ENCODE measurements around the gene MGAT4A. TPM values are rescaled to one million over a fixed set of nuclear protein-coding genes. Genes with fewer than 3 reads are reported as not detected.

Gene MGAT4A
- total and polyA plus RNA-seq, 2 of the 8 experiments (the other 6 are each of a cell fraction or from before 2014, with no cell fraction given): 1.4 to 7.7 TPM

DNA sequence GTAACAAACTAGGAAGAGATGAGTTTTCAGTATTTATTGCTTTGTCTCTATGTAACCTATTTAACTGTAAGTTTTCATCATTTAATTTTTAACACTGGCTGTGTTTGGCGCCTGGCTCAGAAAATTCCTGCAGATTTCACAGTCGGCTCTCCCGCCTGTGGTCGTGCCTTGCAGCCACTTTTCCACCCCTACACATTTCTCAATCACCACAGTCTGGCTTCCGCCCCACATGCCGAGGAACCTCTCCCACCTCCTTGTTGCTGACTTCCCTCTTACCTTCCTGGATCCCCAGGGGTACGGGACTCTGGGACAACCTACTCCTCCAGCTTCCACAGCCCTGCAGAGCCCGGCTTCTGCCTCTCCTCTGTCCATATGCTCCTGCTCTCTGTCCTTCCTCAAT is 41.6 kb upstream of the MGAT4A start:
- no peak overlapping the region for H2AK5ac ChIP-seq (ENCODE audit: low read depth, low read length)
- no peak overlapping the region for H3K4ac ChIP-seq (replicated peaks; ENCODE audit: insufficient read length, low read depth, low read length)
- 0 out of 2 replicates have a peak overlapping the region, but pooled peaks have one; percentile 31 for H2BK15ac ChIP-seq (ENCODE audit: low read length)
- H3K23me2 ChIP-seq (ENCODE audit: low read depth, low read length): no peaks in the 10 kb centered on the region
- no peak for TF ChIP-seq ZNF274 (IDR thresholded peaks at IDR 0.05; ENCODE audit: borderline replicate concordance, extremely low read depth, low read length)
- no peak for TF ChIP-seq JUND (IDR thresholded peaks at IDR 0.05; ENCODE audit: low read length)
- no peak for TF ChIP-seq MAX (IDR thresholded peaks at IDR 0.05)
- TF ChIP-seq TCF12 (IDR thresholded peaks at IDR 0.05; ENCODE audit: low read depth, low read length): no peak
- TF ChIP-seq, protein P1, sequence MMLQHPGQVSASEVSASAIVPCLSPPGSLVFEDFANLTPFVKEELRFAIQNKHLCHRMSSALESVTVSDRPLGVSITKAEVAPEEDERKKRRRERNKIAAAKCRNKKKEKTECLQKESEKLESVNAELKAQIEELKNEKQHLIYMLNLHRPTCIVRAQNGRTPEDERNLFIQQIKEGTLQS (IDR thresholded peaks at IDR 0.05; ENCODE audit: insufficient read depth, low read depth, low read length): no peak
- TF ChIP-seq PHF8 (conservative IDR thresholded peaks at IDR 0.05; ENCODE audit: low read depth, low read length): no peak
- no peak for TF ChIP-seq NRF1 (IDR thresholded peaks at IDR 0.05; ENCODE audit: low read depth, low read length)
- no peak for TF ChIP-seq RFX5 (IDR thresholded peaks at IDR 0.05; ENCODE audit: borderline replicate concordance, low read depth, low read length)
- TF ChIP-seq RNF2 (IDR thresholded peaks at IDR 0.05; ENCODE audit: borderline replicate concordance, low read depth, low read length, missing control alignments, poor library complexity, severe bottlenecking): no peak
- no peak for TF ChIP-seq CBX8 (IDR thresholded peaks at IDR 0.05; ENCODE audit: borderline replicate concordance, low read depth, low read length)
- TF ChIP-seq KDM4A (IDR thresholded peaks at IDR 0.05; ENCODE audit: low read depth, low read length, severe bottlenecking): no peak
- no peak for TF ChIP-seq TEAD4 (IDR thresholded peaks at IDR 0.05; ENCODE audit: low read depth, low read length)
- TF ChIP-seq FOSL1 (IDR thresholded peaks at IDR 0.05; ENCODE audit: insufficient read depth, low read depth, low read length): no peak
- H3K9ac ChIP-seq (replicated peaks in 1 of 4; ENCODE audit: extremely low read depth in 1 of 4, low read depth in 3 of 4, low read length in 3 of 4): no peak overlapping the region
- H2BK120ac ChIP-seq (replicated peaks; ENCODE audit: low read depth, low read length): no peak overlapping the region
- H3K79me2 ChIP-seq (ENCODE audit: control insufficient read depth in 1 of 2, insufficient read depth in 2 of 2, low read length in 2 of 2): no peaks in the 10 kb centered on the region
- H3K18ac ChIP-seq (ENCODE audit: extremely low read depth, low read length): no peak overlapping the region
- H3K79me1 ChIP-seq (ENCODE audit: low read depth, low read length): no peaks in the 10 kb centered on the region
- H3K23ac ChIP-seq (ENCODE audit: insufficient read length): no peak overlapping the region
- no peak overlapping the region for H2BK5ac ChIP-seq (ENCODE audit: low read depth, low read length)
- POLR2A ChIA-PET (ENCODE audit: partially characterized antibody): interaction anchor here (1.9 kb wide), 1 partner anchor 15 kb away, joined by 4 read pairs; no protein-coding TSS in a partner anchor
- no peak overlapping the region for H3K27ac ChIP-seq (ENCODE audit: low read depth, low read length)
- no peaks in the 10 kb centered on the region for H4K20me1 ChIP-seq (replicated peaks in 1 of 2; ENCODE audit: control insufficient read depth in 1 of 2, insufficient read depth in 2 of 2, low read length in 2 of 2)
- no peak overlapping the region for H3K14ac ChIP-seq (ENCODE audit: insufficient read length)
- no peaks in the 10 kb centered on the region for H3K36me3 ChIP-seq (ENCODE audit: control insufficient read depth in 2 of 4, insufficient read depth in 4 of 4, low read length in 3 of 4)
- no peak overlapping the region for H4K5ac ChIP-seq (ENCODE audit: insufficient read length, low read depth, low read length)
- no peaks in the 10 kb centered on the region for H3K27me3 ChIP-seq (replicated peaks in 1 of 4; ENCODE audit: control insufficient read depth in 3 of 4, extremely low read depth in 1 of 4, insufficient read depth in 3 of 4, low read length in 3 of 4)
- 90% methylated on average over 8 of the region's 8 CpGs; no CpG with 5 or more reads in 1 of the 2 experiments for WGBS, 2 experiments (ENCODE audit: extremely low coverage in 1 of 2, insufficient coverage in 1 of 2, insufficient read length in 1 of 2, insufficient replicate concordance in 2 of 2, low coverage in 1 of 2, low lambda C conversion rate in 2 of 2, missing lambda C conversion rate in 1 of 2)
- H3K4me2 ChIP-seq (ENCODE audit: insufficient read depth in 1 of 2, low read depth in 2 of 2, low read length in 2 of 2): no peak overlapping the region
- FAIRE-seq (no peak), DNase-seq (ENCODE audit: low read depth in 1 of 2, low spot score in 2 of 2) (no peak)
- H3K4me3 ChIP-seq (ENCODE audit: extremely low read depth in 1 of 4, insufficient read depth in 2 of 4, low read depth in 3 of 4, low read length in 4 of 4): no peak overlapping the region
- peak overlapping the region; percentile 20 for H4K8ac ChIP-seq (ENCODE audit: extremely low read depth, insufficient read depth, low read length)
- H3K9me3 ChIP-seq (ENCODE audit: insufficient read depth in 2 of 2, low read depth in 1 of 2, low read length in 1 of 2): 0 out of 4 replicates have a peak, but pooled peaks cover 0 to 1% of the 10 kb centered on the region in 2 experiments
- H3K56ac ChIP-seq (replicated peaks; ENCODE audit: insufficient read length, low read depth, low read length): no peak overlapping the region
- H2BK12ac ChIP-seq (ENCODE audit: low read depth, low read length): no peak overlapping the region
- H4K91ac ChIP-seq (replicated peaks; ENCODE audit: insufficient read length, low read length): no peak overlapping the region
- CTCF ChIA-PET (ENCODE audit: partially characterized antibody): interaction anchor here (0.7 to 1.0 kb wide), 2 partner anchors 23 to 45 kb away, joined by 3 read pairs; no protein-coding TSS in a partner anchor
- H3K4me1 ChIP-seq (replicated peaks in 1 of 4; ENCODE audit: control insufficient read depth in 3 of 4, insufficient read depth in 4 of 4, low read length in 3 of 4): peaks cover 3 to 9% (median 5%) of the 10 kb centered on the region in 4 experiments; a peak in 5 of 7 replicates
- no peak overlapping the region for H2BK20ac ChIP-seq (ENCODE audit: low read length)
- peak overlapping the region; percentile 87; the same call in 1 of the 2 replicates for H2AFZ ChIP-seq (ENCODE audit: low read length)

All from H1 (cell line).